Measurements from ENCODE around the gene ATP2B1. TPM values are rescaled to one million over a fixed set of nuclear protein-coding genes. Genes with fewer than 3 reads are reported as not detected.

The ATP2B1 gene
- total RNA-seq, 1 donor from 2014 or later, result 177 TPM

DNA sequence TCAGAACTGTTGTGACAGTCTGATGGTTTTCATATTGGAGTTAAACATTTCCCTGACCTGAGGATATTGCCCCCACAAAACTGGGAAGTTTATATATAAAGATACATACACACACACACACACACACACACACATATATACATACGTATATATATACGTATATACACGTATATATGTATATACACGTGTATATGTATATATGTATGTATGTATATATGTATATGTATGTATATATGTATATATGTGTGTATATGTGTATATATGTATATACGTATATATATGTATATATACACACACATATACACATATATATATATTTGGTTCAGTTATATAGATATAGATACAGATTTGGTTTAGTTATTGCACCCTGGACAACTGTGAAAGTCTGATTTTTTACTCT, 65.7 kb downstream of the ATP2B1 start:
- Mint-ChIP-seq H3K27ac (no peak overlapping the region), H3K36me3 (peaks cover 37% of the 10 kb centered on the region), H3K9me3 (no peaks in the 10 kb centered on the region), H3K4me1 (peaks cover 31% of the 10 kb centered on the region), H3K27me3 (ENCODE audit: insufficient read depth, low read depth) (peaks cover 2% of the 10 kb centered on the region), H3K4me3 (no peak overlapping the region)
- Histone ChIP-seq H3K4me1 (peaks cover 16% of the 10 kb centered on the region), H3K36me3 (peaks cover 10% of the 10 kb centered on the region), H3K27me3 (no peaks in the 10 kb centered on the region), H3K4me2 (no peak overlapping the region), H3K9ac (no peak overlapping the region), H4K20me1 (ENCODE audit: low read depth) (peaks cover 53% of the 10 kb centered on the region), H3K27ac (no peak overlapping the region), H2AFZ (replicated peaks) (no peak overlapping the region), H3K4me3 (no peak overlapping the region), H3K79me2 (ENCODE audit: low read depth) (peaks cover 87% of the 10 kb centered on the region), H3F3A (ENCODE audit: low read depth) (no peaks in the 10 kb centered on the region), H3K9me3 (ENCODE audit: low read depth) (no peaks in the 10 kb centered on the region)
- TF ChIP-seq EZH2 (IDR thresholded peaks at IDR 0.05), result no peak
- TF ChIP-seq EZH2phosphoT487 (IDR thresholded peaks at IDR 0.05), result no peak
- TF ChIP-seq, protein P1, sequence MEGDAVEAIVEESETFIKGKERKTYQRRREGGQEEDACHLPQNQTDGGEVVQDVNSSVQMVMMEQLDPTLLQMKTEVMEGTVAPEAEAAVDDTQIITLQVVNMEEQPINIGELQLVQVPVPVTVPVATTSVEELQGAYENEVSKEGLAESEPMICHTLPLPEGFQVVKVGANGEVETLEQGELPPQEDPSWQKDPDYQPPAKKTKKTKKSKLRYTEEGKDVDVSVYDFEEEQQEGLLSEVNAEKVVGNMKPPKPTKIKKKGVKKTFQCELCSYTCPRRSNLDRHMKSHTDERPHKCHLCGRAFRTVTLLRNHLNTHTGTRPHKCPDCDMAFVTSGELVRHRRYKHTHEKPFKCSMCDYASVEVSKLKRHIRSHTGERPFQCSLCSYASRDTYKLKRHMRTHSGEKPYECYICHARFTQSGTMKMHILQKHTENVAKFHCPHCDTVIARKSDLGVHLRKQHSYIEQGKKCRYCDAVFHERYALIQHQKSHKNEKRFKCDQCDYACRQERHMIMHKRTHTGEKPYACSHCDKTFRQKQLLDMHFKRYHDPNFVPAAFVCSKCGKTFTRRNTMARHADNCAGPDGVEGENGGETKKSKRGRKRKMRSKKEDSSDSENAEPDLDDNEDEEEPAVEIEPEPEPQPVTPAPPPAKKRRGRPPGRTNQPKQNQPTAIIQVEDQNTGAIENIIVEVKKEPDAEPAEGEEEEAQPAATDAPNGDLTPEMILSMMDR (IDR thresholded peaks at IDR 0.05), result no peak
- no peak for DNase-seq (ENCODE audit: low spot score)

DNA sequence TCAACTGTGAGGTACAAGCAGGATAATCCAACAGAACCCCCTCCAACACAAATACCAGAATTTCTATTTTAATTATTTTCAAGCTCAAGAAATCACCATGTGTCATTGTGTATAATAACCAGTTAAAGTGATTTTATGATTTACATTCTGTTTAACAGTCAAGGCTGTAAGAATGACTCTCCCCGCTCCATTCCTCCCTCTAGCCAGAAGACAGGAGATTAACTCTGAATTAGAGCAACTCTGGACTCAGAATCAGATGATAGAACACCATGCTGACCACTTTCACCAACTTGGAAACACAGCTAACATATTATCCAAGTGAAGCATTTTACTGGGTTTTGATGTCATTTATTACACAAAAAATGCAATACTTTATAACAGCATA, 71.9 kb downstream of the ATP2B1 start:
- H3K4me1 ChIP-seq, result no peaks in the 10 kb centered on the region
- H3K9ac ChIP-seq, result no peak overlapping the region
- H3K9me3 ChIP-seq (ENCODE audit: low read depth), result no peaks in the 10 kb centered on the region
- no peak overlapping the region for H3K4me2 ChIP-seq
- no peaks in the 10 kb centered on the region for H3K27me3 ChIP-seq
- no peaks in the 10 kb centered on the region for H3K27me3 Mint-ChIP-seq (ENCODE audit: insufficient read depth, low read depth)
- H4K20me1 ChIP-seq (ENCODE audit: low read depth), result peaks cover 8% of the 10 kb centered on the region
- H2AFZ ChIP-seq (replicated peaks), result no peak overlapping the region
- no peak overlapping the region for H3K4me3 Mint-ChIP-seq
- H3F3A ChIP-seq (ENCODE audit: low read depth), result no peaks in the 10 kb centered on the region
- peaks cover 10% of the 10 kb centered on the region for H3K36me3 ChIP-seq
- H3K4me3 ChIP-seq, result no peak overlapping the region
- no peak overlapping the region for H3K27ac ChIP-seq
- no peak overlapping the region for H3K27ac Mint-ChIP-seq
- no peak for DNase-seq (ENCODE audit: low spot score)
- H3K36me3 Mint-ChIP-seq, result peaks cover 43% of the 10 kb centered on the region
- peaks cover 5% of the 10 kb centered on the region for H3K4me1 Mint-ChIP-seq
- H3K9me3 Mint-ChIP-seq, result no peaks in the 10 kb centered on the region
- TF ChIP-seq, protein P1 (IDR thresholded peaks at IDR 0.05), result no peak
- peaks cover 30% of the 10 kb centered on the region for H3K79me2 ChIP-seq (ENCODE audit: low read depth)

DNA sequence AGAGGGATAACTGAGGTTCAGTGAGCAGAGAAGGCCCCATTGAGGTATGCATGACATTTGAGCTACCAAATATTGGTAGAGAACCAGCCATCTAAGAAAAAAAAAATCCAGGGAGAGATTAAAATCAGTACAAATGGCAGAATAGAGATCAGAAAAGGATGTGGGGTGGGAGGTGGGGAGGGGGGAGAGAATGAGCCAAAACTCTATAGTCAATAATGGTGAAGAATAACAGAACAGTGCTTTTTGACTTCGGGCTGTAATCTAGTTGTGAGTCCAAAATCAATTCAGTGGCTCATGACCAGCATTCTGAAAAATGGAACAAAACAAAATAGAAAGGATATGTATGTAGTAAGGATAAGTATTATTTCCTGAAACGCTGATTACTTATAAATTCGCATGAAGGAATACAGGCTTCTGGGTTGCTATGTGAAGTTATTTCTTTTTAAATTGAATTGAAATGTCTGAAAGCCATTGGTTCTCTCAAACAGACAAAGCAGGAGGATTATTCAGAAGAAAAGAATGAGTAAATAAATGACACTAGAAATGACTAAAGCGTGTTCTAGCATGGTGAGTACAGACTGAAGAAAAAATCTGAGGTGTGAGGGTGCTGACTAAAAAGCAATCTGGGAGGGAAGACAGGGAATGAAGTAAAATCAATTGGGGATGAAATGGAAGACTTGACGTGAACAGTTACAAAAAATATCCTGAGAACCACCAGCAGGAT, 72.4 kb downstream of the ATP2B1 start:
- no peak overlapping the region for H3K4me3 ChIP-seq
- no peaks in the 10 kb centered on the region for H3F3A ChIP-seq (ENCODE audit: low read depth)
- no peak overlapping the region for H3K4me2 ChIP-seq
- no peaks in the 10 kb centered on the region for H3K4me1 ChIP-seq
- Mint-ChIP-seq H3K27me3 (ENCODE audit: insufficient read depth, low read depth) (no peaks in the 10 kb centered on the region), H3K9me3 (no peaks in the 10 kb centered on the region), H3K36me3 (peaks cover 45% of the 10 kb centered on the region), H3K27ac (no peak overlapping the region), H3K4me3 (no peak overlapping the region), H3K4me1 (peaks cover 5% of the 10 kb centered on the region)
- H3K9ac ChIP-seq, result no peak overlapping the region
- no peak for DNase-seq (ENCODE audit: low spot score)
- H2AFZ ChIP-seq (replicated peaks), result no peak overlapping the region
- peaks cover 25% of the 10 kb centered on the region for H3K79me2 ChIP-seq (ENCODE audit: low read depth)
- no peaks in the 10 kb centered on the region for H3K27me3 ChIP-seq
- H3K36me3 ChIP-seq, result peaks cover 7% of the 10 kb centered on the region
- peaks cover 8% of the 10 kb centered on the region for H4K20me1 ChIP-seq (ENCODE audit: low read depth)
- H3K9me3 ChIP-seq (ENCODE audit: low read depth), result no peaks in the 10 kb centered on the region
- H3K27ac ChIP-seq, result no peak overlapping the region
- TF ChIP-seq, protein P1 (IDR thresholded peaks at IDR 0.05), result no peak
- no peak for TF ChIP-seq EZH2phosphoT487 (IDR thresholded peaks at IDR 0.05)

Measured in neural progenitor cell (in vitro differentiated cells).